Measurements from ENCODE around the gene USP25. TPM values are rescaled to one million over a fixed set of nuclear protein-coding genes. Genes with fewer than 3 reads are reported as not detected.

Gene USP25, protein sequence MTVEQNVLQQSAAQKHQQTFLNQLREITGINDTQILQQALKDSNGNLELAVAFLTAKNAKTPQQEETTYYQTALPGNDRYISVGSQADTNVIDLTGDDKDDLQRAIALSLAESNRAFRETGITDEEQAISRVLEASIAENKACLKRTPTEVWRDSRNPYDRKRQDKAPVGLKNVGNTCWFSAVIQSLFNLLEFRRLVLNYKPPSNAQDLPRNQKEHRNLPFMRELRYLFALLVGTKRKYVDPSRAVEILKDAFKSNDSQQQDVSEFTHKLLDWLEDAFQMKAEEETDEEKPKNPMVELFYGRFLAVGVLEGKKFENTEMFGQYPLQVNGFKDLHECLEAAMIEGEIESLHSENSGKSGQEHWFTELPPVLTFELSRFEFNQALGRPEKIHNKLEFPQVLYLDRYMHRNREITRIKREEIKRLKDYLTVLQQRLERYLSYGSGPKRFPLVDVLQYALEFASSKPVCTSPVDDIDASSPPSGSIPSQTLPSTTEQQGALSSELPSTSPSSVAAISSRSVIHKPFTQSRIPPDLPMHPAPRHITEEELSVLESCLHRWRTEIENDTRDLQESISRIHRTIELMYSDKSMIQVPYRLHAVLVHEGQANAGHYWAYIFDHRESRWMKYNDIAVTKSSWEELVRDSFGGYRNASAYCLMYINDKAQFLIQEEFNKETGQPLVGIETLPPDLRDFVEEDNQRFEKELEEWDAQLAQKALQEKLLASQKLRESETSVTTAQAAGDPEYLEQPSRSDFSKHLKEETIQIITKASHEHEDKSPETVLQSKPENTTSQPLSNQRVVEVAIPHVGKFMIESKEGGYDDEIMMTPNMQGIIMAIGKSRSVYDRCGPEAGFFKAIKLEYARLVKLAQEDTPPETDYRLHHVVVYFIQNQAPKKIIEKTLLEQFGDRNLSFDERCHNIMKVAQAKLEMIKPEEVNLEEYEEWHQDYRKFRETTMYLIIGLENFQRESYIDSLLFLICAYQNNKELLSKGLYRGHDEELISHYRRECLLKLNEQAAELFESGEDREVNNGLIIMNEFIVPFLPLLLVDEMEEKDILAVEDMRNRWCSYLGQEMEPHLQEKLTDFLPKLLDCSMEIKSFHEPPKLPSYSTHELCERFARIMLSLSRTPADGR
- 30.4 TPM for polyA plus RNA-seq (2013, experiment 1 of 2)
- 31.1 TPM for polyA plus RNA-seq (2013, experiment 2 of 2)

DNA sequence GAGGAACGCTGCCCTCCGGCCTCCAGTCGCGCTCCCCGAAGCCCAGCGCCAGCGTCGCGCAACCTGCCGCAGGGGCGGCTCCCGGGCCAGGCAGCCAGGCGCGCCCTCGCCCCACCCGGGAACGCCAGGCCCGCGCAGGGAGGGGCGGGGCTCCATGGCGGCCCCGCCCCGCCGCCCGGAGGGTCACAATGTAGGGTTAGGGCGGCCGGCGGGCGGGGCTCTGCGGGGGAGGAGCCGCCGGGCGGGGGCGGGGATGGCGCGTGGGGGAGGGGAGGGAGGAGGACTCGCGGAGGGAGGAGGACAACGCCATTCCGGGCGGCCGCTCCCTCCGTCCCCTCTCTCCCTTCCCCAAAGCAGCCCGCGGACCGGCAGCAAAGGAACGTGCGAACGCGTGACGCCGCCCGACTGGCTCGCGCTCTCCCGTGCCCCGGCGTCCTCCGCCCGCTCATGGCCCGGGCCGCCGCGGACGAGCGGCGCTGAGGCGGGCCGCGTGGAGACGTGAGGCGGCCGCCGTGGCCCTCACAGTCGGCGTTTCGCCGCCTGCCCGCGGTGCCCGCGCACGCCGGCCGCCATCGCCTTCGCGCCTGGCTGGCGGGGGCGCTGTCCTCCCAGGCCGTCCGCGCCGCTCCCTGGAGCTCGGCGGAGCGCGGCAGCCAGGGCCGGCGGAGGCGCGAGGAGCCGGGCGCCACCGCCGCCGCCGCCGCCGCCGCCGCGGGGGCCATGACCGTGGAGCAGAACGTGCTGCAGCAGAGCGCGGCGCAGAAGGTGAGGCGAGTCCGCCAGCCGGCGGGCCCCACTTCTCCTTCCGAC is at the start of gene USP25:
TSS of gene USP25 (plus strand) at position 309 of the 810 bp plus-strand sequence. CDS start at position 721, 412 bp downstream.
- Histone ChIP-seq H3K4ac (ENCODE audit: low read depth, low read length) (peak within 1 kb of the TSS; percentile 96), H3K56ac (ENCODE audit: low read length) (peak within 1 kb of the TSS; percentile 93), H2BK15ac (replicated peaks; ENCODE audit: low read depth) (no peak within 1 kb of the TSS), H3K23ac (ENCODE audit: low read length) (peak within 1 kb of the TSS; percentile 94), H4K5ac (ENCODE audit: low read length) (no peak within 1 kb of the TSS), H3K27me3 (ENCODE audit: insufficient read depth, low read length, poor library complexity) (no peaks in the 10 kb centered on the region), H2BK5ac (ENCODE audit: low read length) (peak within 1 kb of the TSS; percentile 67), H3K79me1 (ENCODE audit: low read length) (no peaks in the 10 kb centered on the region), H2AK5ac (ENCODE audit: low read length) (no peak within 1 kb of the TSS), H3K79me2 (ENCODE audit: control insufficient read depth, insufficient read depth, low read length) (peaks cover 26% of the 10 kb centered on the region), H3K4me2 (ENCODE audit: low read length) (peak within 1 kb of the TSS; percentile 55), H3K27ac (ENCODE audit: low read depth, low read length) (peak within 1 kb of the TSS; percentile 97), H3K9ac (ENCODE audit: low read length) (peak within 1 kb of the TSS; percentile 90), H3K4me3 (ENCODE audit: low read length) (peak within 1 kb of the TSS; percentile 84), H3K4me1 (ENCODE audit: control insufficient read depth, low read depth, low read length) (no peaks in the 10 kb centered on the region), H2BK120ac (ENCODE audit: low read depth, low read length) (peak within 1 kb of the TSS; percentile 46), H3K18ac (ENCODE audit: low read length) (peak within 1 kb of the TSS; percentile 91), H3K36me3 (ENCODE audit: control insufficient read depth, insufficient read depth, low read length) (no peaks in the 10 kb centered on the region), H4K8ac (ENCODE audit: low read depth, low read length) (no peak within 1 kb of the TSS)
- DNase-seq = peak; percentile 92
- WGBS (ENCODE audit: extremely low coverage, insufficient coverage, low lambda C conversion rate) = no CpG with 5 or more reads among the region's 123 CpGs

DNA sequence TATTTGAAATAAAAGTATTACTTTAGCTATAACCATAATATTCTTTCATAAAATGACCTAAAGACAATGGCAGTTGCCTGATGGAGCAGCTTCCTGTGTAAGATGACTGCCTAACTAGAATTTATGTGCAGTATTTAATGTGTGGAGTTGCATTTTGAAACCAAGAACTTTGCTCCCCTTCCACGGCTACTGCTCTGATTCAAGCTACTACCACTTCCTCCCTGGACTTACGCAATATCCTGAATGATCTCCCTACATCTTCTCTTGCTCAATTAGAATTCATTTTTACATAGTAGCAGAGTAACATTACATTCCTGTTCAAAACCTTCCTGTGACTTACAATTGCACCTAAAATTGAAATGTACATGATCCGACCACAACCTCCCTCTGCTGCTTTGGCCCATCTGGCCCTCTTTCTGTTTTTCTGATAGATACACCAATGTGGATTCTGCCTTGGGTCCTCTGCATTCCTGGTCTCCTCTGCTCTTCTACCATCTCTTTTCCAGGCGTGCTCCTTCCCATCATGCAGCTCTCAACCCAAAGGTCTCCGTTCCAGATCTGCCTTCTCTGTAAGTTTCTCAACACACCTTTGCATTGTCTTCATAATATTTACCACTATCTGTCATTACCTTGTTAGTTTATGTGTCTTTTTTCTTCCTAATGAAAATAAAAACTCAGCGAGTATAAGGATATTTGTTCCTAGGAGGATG is 47.4 kb upstream of the USP25 start:
- Histone ChIP-seq H2AK5ac (ENCODE audit: low read length) (no peak overlapping the region), H3K4me1 (ENCODE audit: control insufficient read depth, low read depth, low read length) (no peaks in the 10 kb centered on the region), H3K56ac (ENCODE audit: low read length) (no peak overlapping the region), H4K8ac (ENCODE audit: low read depth, low read length) (no peak overlapping the region), H3K4me3 (ENCODE audit: low read length) (no peak overlapping the region), H3K36me3 (ENCODE audit: control insufficient read depth, insufficient read depth, low read length) (no peaks in the 10 kb centered on the region), H3K27ac (ENCODE audit: low read depth, low read length) (no peak overlapping the region), H2BK15ac (replicated peaks; ENCODE audit: low read depth) (no peak overlapping the region), H2BK120ac (ENCODE audit: low read depth, low read length) (no peak overlapping the region), H3K79me2 (ENCODE audit: control insufficient read depth, insufficient read depth, low read length) (no peaks in the 10 kb centered on the region), H3K18ac (ENCODE audit: low read length) (no peak overlapping the region), H3K9ac (ENCODE audit: low read length) (no peak overlapping the region), H4K5ac (ENCODE audit: low read length) (no peak overlapping the region), H3K23ac (ENCODE audit: low read length) (no peak overlapping the region), H3K4ac (ENCODE audit: low read depth, low read length) (no peak overlapping the region), H2BK5ac (ENCODE audit: low read length) (no peak overlapping the region), H3K27me3 (ENCODE audit: insufficient read depth, low read length, poor library complexity) (no peaks in the 10 kb centered on the region), H3K79me1 (ENCODE audit: low read length) (no peaks in the 10 kb centered on the region), H3K4me2 (ENCODE audit: low read length) (no peak overlapping the region)
- DNase-seq = no peak
- no CpG with 5 or more reads among the region's 6 CpGs for WGBS (ENCODE audit: extremely low coverage, insufficient coverage, low lambda C conversion rate)

DNA sequence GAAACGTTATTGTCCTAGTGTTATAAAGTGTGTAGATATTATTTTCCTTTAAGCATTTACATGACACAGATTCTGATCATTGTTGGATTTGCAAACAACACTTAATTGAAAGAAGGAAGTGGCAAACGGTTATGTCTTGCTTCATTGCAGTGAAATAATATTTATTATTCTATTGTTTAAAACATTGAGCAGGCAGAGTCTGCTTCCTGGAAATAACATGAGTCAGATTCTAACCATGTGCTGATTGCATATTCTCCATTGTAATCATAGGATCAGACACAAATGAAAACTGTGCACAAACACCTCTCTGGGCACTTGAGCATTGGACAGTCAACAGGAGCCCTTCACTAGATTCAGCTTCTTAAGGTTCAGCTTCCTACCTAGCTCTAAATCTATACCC is 46.8 kb upstream of the USP25 start:
- Histone ChIP-seq H3K4me2 (ENCODE audit: low read length) (no peak overlapping the region), H4K8ac (ENCODE audit: low read depth, low read length) (no peak overlapping the region), H2BK15ac (replicated peaks; ENCODE audit: low read depth) (no peak overlapping the region), H3K79me2 (ENCODE audit: control insufficient read depth, insufficient read depth, low read length) (no peaks in the 10 kb centered on the region), H3K27ac (ENCODE audit: low read depth, low read length) (no peak overlapping the region), H3K79me1 (ENCODE audit: low read length) (no peaks in the 10 kb centered on the region), H2AK5ac (ENCODE audit: low read length) (no peak overlapping the region), H2BK5ac (ENCODE audit: low read length) (no peak overlapping the region), H2BK120ac (ENCODE audit: low read depth, low read length) (no peak overlapping the region), H3K56ac (ENCODE audit: low read length) (no peak overlapping the region), H3K4me3 (ENCODE audit: low read length) (no peak overlapping the region), H3K27me3 (ENCODE audit: insufficient read depth, low read length, poor library complexity) (no peaks in the 10 kb centered on the region), H3K18ac (ENCODE audit: low read length) (no peak overlapping the region), H4K5ac (ENCODE audit: low read length) (no peak overlapping the region), H3K4ac (ENCODE audit: low read depth, low read length) (no peak overlapping the region), H3K4me1 (ENCODE audit: control insufficient read depth, low read depth, low read length) (no peaks in the 10 kb centered on the region), H3K9ac (ENCODE audit: low read length) (no peak overlapping the region), H3K36me3 (ENCODE audit: control insufficient read depth, insufficient read depth, low read length) (no peaks in the 10 kb centered on the region), H3K23ac (ENCODE audit: low read length) (no peak overlapping the region)
- no CpG with 5 or more reads among the region's 2 CpGs for WGBS (ENCODE audit: extremely low coverage, insufficient coverage, low lambda C conversion rate)
- DNase-seq = no peak

DNA sequence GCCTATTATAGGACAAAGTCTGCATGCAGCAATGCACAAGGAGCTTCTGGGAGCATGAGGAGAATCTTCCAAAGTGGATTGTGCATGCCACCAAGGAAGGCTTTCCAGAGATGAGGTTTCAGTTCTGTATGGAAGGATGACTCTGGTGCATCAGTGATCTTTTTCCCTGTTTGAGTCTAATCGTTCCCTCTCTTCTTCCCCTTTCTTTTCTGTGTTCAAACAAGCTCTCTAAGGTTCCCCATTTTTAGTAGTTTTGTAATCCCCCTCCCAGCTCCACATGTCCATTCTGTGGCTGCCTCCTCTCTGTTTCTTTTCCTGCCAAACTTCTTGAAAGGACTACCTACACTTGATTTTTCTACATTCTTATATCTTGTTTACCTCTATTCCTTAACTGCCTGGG is 43.3 kb upstream of the USP25 start:
- whole genome bisulfite sequencing (ENCODE audit: extremely low coverage, insufficient coverage, low lambda C conversion rate) = no CpG with 5 or more reads among the region's 1 CpG
- no peak overlapping the region for H3K4me2 ChIP-seq (ENCODE audit: low read length)
- H3K36me3 ChIP-seq (ENCODE audit: control insufficient read depth, insufficient read depth, low read length) = no peaks in the 10 kb centered on the region
- H3K4me3 ChIP-seq (ENCODE audit: low read length) = no peak overlapping the region
- no peak overlapping the region for H4K5ac ChIP-seq (ENCODE audit: low read length)
- H3K9ac ChIP-seq (ENCODE audit: low read length) = no peak overlapping the region
- H3K27me3 ChIP-seq (ENCODE audit: insufficient read depth, low read length, poor library complexity) = no peaks in the 10 kb centered on the region
- H2BK5ac ChIP-seq (ENCODE audit: low read length) = no peak overlapping the region
- no peak overlapping the region for H2AK5ac ChIP-seq (ENCODE audit: low read length)
- no peaks in the 10 kb centered on the region for H3K4me1 ChIP-seq (ENCODE audit: control insufficient read depth, low read depth, low read length)
- no peak overlapping the region for H2BK15ac ChIP-seq (replicated peaks; ENCODE audit: low read depth)
- DNase-seq = no peak
- H3K56ac ChIP-seq (ENCODE audit: low read length) = no peak overlapping the region
- H3K23ac ChIP-seq (ENCODE audit: low read length) = no peak overlapping the region
- no peak overlapping the region for H3K27ac ChIP-seq (ENCODE audit: low read depth, low read length)
- H3K79me2 ChIP-seq (ENCODE audit: control insufficient read depth, insufficient read depth, low read length) = no peaks in the 10 kb centered on the region
- no peak overlapping the region for H3K4ac ChIP-seq (ENCODE audit: low read depth, low read length)
- no peaks in the 10 kb centered on the region for H3K79me1 ChIP-seq (ENCODE audit: low read length)
- H3K18ac ChIP-seq (ENCODE audit: low read length) = no peak overlapping the region
- no peak overlapping the region for H2BK120ac ChIP-seq (ENCODE audit: low read depth, low read length)
- H4K8ac ChIP-seq (ENCODE audit: low read depth, low read length) = no peak overlapping the region

DNA sequence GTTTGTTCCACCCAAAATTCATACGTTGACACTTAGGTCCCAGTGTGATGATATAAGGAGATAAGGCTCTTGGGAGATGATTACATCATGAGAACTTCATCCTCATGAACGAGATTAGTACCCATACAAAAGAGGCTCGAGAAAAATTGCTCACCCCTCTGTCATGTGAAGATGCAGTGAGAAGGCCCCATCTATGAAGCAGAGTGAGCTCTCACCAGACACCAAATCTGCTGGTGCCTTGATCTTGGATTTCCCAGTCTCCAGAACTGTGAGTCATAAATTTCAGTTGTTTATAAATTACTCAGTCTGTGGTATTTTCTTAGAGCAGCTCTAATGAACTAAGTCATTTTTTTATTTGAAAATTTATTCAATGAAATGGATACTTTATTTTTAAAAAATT is 42.6 kb upstream of the USP25 start:
- Histone ChIP-seq H4K5ac (ENCODE audit: low read length) (no peak overlapping the region), H2BK5ac (ENCODE audit: low read length) (no peak overlapping the region), H3K9ac (ENCODE audit: low read length) (no peak overlapping the region), H2BK120ac (ENCODE audit: low read depth, low read length) (no peak overlapping the region), H2BK15ac (replicated peaks; ENCODE audit: low read depth) (no peak overlapping the region), H3K56ac (ENCODE audit: low read length) (no peak overlapping the region), H3K23ac (ENCODE audit: low read length) (no peak overlapping the region), H3K4ac (ENCODE audit: low read depth, low read length) (no peak overlapping the region), H3K27me3 (ENCODE audit: insufficient read depth, low read length, poor library complexity) (no peaks in the 10 kb centered on the region), H2AK5ac (ENCODE audit: low read length) (no peak overlapping the region), H3K4me2 (ENCODE audit: low read length) (no peak overlapping the region), H3K79me1 (ENCODE audit: low read length) (no peaks in the 10 kb centered on the region), H3K27ac (ENCODE audit: low read depth, low read length) (no peak overlapping the region), H3K18ac (ENCODE audit: low read length) (no peak overlapping the region), H3K4me1 (ENCODE audit: control insufficient read depth, low read depth, low read length) (no peaks in the 10 kb centered on the region), H3K79me2 (ENCODE audit: control insufficient read depth, insufficient read depth, low read length) (no peaks in the 10 kb centered on the region), H4K8ac (ENCODE audit: low read depth, low read length) (no peak overlapping the region), H3K36me3 (ENCODE audit: control insufficient read depth, insufficient read depth, low read length) (no peaks in the 10 kb centered on the region), H3K4me3 (ENCODE audit: low read length) (no peak overlapping the region)
- no CpG with 5 or more reads among the region's 3 CpGs for WGBS (ENCODE audit: extremely low coverage, insufficient coverage, low lambda C conversion rate)
- DNase-seq = no peak

Measured in mesendoderm (in vitro differentiated cells).